ENCODE results near the gene MARCKS.

The MARCKS gene

DNA sequence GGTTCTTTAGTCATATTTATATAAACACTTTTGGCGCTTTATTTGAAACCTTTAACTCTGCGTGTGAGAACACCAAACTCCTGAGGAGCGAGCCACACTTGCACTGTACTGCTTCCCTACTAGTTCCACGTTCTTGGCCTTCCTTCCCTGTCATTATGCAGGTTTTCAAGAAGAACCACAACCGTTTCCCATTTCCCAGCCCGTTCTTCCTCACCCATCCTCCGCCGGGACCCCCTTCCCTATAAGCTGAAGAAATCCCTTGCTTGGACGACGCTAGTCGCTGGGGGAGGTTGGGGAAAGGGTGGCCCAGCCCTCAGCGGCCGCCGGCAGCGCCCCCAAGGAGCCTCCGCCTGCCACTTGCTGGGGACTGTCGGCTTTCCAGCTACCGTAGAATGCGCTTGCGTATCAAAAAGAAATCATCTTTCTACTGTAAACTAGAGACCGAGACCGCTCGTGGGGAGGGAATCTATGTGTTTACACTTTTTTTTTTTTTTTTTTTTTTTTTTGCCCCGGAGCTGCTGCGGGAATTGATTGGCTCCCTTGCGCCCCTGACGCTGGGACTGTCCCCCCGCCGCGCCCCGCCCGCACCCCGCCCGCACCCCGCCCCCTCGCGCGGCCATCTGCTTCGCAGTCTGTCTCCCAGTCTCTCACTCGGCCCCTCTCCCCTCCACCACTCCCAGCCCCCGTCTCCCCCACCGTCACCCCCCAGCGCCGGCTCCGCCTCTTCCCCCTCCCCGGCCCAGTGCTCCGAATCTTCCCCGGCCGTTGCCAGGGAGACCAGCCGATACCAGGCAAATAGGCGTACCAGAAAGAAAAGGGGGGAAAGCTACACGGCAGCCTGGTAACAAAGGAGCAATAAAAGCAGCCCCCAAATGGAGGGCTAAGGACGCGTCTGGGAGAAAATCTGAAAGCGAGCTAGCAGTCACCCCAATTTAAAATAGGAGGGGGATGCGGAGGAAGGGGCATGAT is 2.3 kb upstream of the MARCKS start:
- DNase-seq, result no peak

DNA sequence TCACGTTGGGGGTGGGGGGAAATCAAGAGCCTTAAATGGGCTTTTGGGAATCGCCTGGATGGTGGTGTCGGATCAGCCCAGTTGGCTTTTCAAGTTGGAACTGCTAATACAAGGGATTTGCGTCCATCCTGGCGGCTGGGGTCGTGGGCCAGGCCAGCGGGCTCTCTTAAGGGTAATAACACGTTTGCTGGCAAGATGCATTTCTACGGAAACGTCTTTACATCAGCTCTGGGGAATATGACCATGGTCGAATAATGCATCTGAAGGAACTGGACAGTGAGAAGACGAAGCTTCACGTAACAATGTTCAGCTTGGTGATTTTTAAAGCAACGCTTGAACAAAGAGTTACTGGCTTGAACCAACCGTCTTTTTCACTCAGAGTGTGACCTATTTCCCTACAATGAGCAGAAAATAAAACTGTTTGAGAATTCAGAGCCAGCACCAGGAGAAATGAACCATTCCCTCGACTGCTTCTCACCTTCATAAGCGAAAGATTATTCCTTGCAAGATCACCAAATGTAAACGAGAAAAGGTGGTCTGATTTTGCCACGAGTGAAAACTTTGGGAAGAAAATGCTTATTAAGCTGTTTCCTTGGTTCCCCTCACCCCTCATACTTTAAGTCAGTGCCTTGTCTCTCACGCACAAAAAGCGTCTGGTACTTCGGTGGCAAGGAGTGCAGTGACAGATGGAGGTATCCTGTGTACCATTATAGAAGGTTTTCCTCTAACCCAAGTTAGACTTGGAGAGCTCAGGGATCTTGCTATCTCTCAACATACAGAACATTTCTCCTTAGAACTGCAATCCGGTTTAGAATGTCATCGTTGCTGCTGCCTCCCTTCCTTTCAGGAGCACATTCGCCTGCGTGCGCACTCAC is 1.4 kb upstream of the MARCKS start:
- no peak for DNase-seq

- DNase-seq, result no peak
These were observed 845 bp upstream of the MARCKS start for GRCh38 chr6:113856375-113856624.

- DNase-seq, result no peak
These were observed 673 bp downstream of the MARCKS start for GRCh38 chr6:113857556-113858479.

- DNase-seq, result no peak
These were observed 1.6 kb downstream of the MARCKS start for GRCh38 chr6:113858480-113859348.

DNA sequence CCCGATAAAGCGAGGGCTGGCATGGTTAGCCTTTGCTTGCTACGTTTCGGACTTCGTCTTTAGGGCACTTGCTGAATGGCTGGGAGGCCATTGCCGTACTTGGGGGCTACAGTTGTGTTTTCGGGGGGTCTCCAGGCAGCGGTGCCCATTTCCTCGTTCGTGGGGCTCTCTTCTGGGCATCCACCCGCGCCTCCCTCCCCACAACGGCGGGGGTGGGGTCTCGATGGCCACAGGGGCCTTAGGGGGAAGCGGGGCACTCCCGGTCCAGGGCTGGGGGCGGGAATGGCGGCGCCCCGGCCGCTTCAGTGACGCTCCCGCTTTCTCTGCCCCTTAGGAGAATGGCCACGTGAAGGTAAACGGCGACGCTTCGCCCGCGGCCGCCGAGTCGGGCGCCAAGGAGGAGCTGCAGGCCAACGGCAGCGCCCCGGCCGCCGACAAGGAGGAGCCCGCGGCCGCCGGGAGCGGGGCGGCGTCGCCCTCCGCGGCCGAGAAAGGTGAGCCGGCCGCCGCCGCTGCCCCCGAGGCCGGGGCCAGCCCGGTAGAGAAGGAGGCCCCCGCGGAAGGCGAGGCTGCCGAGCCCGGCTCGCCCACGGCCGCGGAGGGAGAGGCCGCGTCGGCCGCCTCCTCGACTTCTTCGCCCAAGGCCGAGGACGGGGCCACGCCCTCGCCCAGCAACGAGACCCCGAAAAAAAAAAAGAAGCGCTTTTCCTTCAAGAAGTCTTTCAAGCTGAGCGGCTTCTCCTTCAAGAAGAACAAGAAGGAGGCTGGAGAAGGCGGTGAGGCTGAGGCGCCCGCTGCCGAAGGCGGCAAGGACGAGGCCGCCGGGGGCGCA is 2.4 kb downstream of the MARCKS start:
- no peak for DNase-seq

DNA sequence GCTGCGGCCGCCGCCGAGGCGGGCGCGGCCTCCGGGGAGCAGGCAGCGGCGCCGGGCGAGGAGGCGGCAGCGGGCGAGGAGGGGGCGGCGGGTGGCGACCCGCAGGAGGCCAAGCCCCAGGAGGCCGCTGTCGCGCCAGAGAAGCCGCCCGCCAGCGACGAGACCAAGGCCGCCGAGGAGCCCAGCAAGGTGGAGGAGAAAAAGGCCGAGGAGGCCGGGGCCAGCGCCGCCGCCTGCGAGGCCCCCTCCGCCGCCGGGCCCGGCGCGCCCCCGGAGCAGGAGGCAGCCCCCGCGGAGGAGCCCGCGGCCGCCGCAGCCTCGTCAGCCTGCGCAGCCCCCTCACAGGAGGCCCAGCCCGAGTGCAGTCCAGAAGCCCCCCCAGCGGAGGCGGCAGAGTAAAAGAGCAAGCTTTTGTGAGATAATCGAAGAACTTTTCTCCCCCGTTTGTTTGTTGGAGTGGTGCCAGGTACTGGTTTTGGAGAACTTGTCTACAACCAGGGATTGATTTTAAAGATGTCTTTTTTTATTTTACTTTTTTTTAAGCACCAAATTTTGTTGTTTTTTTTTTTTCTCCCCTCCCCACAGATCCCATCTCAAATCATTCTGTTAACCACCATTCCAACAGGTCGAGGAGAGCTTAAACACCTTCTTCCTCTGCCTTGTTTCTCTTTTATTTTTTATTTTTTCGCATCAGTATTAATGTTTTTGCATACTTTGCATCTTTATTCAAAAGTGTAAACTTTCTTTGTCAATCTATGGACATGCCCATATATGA is 3.2 kb downstream of the MARCKS start:
- no peak for DNase-seq

DNA sequence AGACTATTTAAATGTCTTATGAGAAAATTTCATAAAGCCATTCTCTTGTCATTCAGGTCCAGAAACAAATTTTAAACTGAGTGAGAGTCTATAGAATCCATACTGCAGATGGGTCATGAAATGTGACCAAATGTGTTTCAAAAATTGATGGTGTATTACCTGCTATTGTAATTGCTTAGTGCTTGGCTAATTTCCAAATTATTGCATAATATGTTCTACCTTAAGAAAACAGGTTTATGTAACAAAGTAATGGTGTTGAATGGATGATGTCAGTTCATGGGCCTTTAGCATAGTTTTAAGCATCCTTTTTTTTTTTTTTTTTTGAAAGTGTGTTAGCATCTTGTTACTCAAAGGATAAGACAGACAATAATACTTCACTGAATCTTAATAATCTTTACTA is 5.0 kb downstream of the MARCKS start:
- DNase-seq, result no peak

DNA sequence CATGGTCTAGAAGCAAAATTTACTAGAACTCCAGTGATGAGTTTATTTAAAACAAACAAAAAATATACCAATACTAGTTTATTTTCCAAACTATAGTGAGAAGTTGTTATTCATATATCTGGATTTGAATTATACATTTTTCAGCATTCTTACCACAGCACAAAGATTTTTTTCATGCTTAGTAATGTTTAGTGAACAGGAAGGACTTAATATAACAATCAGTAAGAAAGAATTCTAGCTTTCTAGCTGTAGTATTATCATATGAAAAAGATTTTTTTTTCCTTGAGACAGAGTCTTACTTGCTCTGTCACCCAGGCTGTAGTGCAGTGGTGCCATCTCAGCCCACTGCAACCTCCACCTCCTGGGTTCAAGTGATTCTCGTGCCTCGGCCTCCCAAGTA is 13.8 kb downstream of the MARCKS start:
- DNase-seq, result no peak

DNA sequence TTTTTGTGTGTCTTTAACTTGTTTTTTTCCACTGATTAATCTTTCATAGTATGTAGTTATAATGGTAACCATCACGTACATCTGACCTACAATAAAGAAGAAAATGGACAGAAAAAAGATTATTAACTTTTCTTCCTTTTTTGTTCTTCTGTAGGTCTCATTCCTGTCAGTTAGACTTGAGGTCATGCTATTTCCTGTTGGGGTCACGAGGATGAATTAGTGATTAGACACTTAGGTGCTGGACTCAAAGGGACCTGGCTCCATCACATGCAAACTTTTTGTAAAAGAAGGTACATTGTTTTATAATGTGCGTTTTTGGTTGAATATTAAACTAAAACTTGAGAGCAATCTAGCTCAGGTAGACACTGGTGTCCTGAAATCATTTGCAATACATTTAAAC is 14.8 kb downstream of the MARCKS start:
- no peak for DNase-seq

GRCh38 chr6:113873043-113873667 is 16.0 kb downstream of the MARCKS start:
- DNase-seq, result no peak

- DNase-seq, result no peak
These were observed 18.3 kb downstream of the MARCKS start for GRCh38 chr6:113875470-113875869.

GRCh38 chr6:113876695-113877094 is 19.6 kb downstream of the MARCKS start:
- no peak for DNase-seq

DNA sequence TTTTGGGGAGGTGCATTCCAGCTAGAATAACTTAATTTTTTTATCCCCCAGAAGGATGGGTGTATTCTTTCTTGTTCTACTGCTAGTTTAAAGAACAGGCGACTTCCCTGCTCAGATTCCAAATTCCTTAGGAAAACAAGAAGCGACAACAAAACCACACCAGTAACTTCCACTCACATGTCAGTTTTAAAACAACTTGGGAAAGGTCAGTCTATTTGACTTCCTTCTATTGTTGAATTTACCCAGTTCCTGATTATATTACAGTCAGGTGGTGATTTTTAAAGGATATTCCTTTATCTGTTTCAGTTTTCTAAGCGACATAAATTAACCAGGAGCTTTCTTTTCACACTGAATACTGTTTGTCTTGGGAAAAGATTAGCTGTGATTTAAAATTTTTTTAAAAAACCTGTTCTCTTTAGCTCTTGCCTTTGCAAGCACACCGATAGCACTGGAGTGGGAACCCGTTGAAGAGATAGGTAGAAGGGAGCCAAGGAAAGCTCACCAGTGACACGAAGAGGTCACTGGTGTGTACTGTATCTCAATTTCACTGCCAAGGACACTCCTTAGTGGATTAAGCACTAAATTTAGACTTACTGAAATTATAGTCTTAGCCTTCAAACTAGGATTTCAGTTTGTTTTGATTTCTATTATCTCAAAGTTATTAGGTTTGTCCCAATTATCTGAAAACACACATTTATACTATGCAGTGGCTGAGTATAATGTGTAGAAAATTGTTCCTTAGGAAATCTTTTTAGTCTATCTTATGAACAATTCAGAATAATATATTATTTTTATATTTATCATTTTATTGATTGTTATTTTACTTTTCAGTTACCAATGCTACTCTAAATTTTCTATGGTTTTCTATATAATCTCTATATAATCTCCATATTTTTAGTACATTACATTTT is 22.3 kb downstream of the MARCKS start:
- no peak for DNase-seq

GRCh38 chr6:113881478-113881980 is 24.4 kb downstream of the MARCKS start:
- no peak for DNase-seq

DNA sequence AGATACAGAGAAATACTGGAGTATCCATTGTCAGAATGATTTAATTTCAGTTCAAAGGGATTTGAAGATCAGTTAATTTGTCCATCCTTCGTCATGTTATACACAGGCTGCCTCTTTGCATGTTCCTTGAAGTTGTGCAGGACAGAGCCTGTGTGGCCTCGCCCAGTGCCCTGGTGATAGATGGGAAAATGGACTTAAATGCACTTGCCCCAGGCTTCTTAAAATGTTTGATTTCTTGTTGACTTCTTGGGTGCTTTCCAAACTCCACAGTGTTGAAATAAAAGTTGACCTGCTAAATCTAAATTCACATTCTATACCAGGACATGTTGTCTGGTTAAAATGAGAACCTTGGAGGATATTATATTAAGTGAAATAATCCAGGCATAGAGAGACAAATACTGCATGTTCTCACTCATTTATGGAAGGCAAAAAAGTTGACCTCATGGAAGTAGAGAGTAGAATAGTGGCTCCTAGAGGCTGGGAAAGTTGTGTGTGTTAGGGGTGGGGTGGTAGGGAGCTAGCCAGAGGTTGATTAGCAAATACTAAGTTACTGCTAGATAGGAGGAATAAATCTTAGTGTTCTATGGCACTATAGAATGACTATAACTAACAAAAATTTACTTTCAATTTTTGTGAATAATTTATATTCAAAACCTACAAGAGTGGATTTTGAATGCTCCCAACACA is 25.3 kb downstream of the MARCKS start:
- no peak for DNase-seq

DNA sequence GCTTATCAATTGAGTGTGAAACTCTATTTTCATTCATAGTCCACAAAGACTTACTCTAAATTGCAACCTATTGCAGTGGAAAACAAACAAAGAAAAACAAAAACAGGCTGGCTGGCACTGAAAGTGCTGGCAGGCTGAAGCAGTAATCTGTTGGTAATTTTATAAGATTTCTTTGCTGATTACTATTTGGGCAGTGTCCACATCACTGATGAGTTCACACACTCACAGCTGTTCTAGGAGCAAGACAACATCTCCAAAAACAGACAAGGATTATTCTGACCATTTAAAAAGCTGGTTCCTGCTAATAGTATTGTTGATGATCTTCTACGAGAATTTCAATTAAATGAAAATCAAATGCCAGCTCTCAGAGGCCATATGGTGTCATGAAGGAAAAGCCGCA is 26.9 kb downstream of the MARCKS start:
- DNase-seq, result no peak

- no peak for DNase-seq
These were observed 29.4 kb downstream of the MARCKS start for GRCh38 chr6:113886512-113886911.
